Stimulated activated CD8-positive, alpha-beta memory T cell treated with anti-CD3 and anti-CD28 coated beads, Interleukin-4, amount 100 ng/mL, for 4 hours (primary cell): ENCODE measurements around the gene HBP1.
A peak's percentile ranks its signal among the peaks of the same experiment; 100 is the strongest.
"Not testable (repeated sequence)": the region's sequence is repeated elsewhere in the genome, so short reads cannot be mapped to it uniquely, and the experiment has no call there.

Source experiments
- DNase-seq, 2 donors: peaks; one replicate each; pipeline ENCODE4 v3.0.0-alpha.2; 2020; ENCODE audit warnings: low read depth in 2 of 2, low spot score in 1 of 2

HBP1 gene

GRCh38 chr7:107168233-107169119 lies at the start of gene HBP1:
Gene HBP1, plus strand, starts transcription at chr7:107169003. Its CDS starts 10,891 bp downstream, at chr7:107179894.
- peak; percentile 94 to 97 for DNase-seq

GRCh38 chr7:107119376-107120105 lies 49.3 kb upstream of the HBP1 start:
- no peak for DNase-seq

GRCh38 chr7:107122486-107122911 lies 46.3 kb upstream of the HBP1 start:
- DNase-seq: no peak

- DNase-seq: no peak
These were observed 45.4 kb upstream of the HBP1 start for GRCh38 chr7:107123392-107123791.

- no peak for DNase-seq
These were observed 43.3 kb upstream of the HBP1 start for GRCh38 chr7:107125475-107125874.

- no peak for DNase-seq
These were observed 40.6 kb upstream of the HBP1 start for GRCh38 chr7:107128217-107128616.

- DNase-seq: no peak
These were observed 40.1 kb upstream of the HBP1 start for GRCh38 chr7:107128748-107129147.

- DNase-seq: no peak
These were observed 38.1 kb upstream of the HBP1 start for GRCh38 chr7:107130487-107131220.

- no peak for DNase-seq
These were observed 35.4 kb upstream of the HBP1 start for GRCh38 chr7:107133396-107133795.

GRCh38 chr7:107138696-107139420 lies 29.9 kb upstream of the HBP1 start:
- DNase-seq: no peak

- not testable (repeated sequence) for DNase-seq
These were observed 24.9 kb upstream of the HBP1 start for GRCh38 chr7:107143875-107144274.

- DNase-seq: no peak
These were observed 23.6 kb upstream of the HBP1 start for GRCh38 chr7:107145067-107145838.

GRCh38 chr7:107147464-107148393 lies 21.1 kb upstream of the HBP1 start:
- no peak for DNase-seq

- DNase-seq: no peak
These were observed 20.1 kb upstream of the HBP1 start for GRCh38 chr7:107148721-107149120.

GRCh38 chr7:107149863-107150262 lies 18.9 kb upstream of the HBP1 start:
- DNase-seq: no peak

- peak; percentile 37 to 78 for DNase-seq
These were observed 18.3 kb upstream of the HBP1 start for GRCh38 chr7:107150375-107151073.

GRCh38 chr7:107151538-107151937 lies 17.3 kb upstream of the HBP1 start:
- DNase-seq: no peak

- DNase-seq: no peak
These were observed 16.8 kb upstream of the HBP1 start for GRCh38 chr7:107152011-107152410.
